Hepatocyte (in vitro differentiated cells): Measurements from ENCODE around the gene ARPC1B. TPM values are rescaled to one million over a fixed set of nuclear protein-coding genes. Genes with fewer than 3 reads are reported as not detected.
A peak's percentile ranks its signal among the peaks of the same experiment; 100 is the strongest.

Experiments
- DNase-seq: peaks from one replicate; pipeline ENCODE4 v3.0.0-alpha.2; 2016; ENCODE audit warnings: low spot score
- H2AFZ ChIP-seq: fragments of 200-600 bp; sonication (generic); 2 replicates; pipeline ENCODE4 v1.6.0; 2016; ENCODE audit warnings: antibody characterized with exemption, mild to moderate bottlenecking
- H3K27ac ChIP-seq: fragments of 200-600 bp; sonication (generic); 2 replicates; pipeline ENCODE4 v1.5.1; 2016; ENCODE audit warnings: mild to moderate bottlenecking
- H3K27me3 ChIP-seq: fragments of 200-600 bp; sonication (generic); 2 replicates; pipeline ENCODE4 v1.6.1; 2016
- H3K36me3 ChIP-seq: fragments of 200-600 bp; sonication (generic); replicated peaks from 2 replicates; pipeline ENCODE4 v1.5.1; 2016; ENCODE audit warnings: low read depth; ENCODE audit not compliant: insufficient read depth
- H3K4me1 ChIP-seq: fragments of 200-600 bp; sonication (generic); 2 replicates; pipeline ENCODE4 v1.5.1; 2016; ENCODE audit warnings: mild to moderate bottlenecking, moderate library complexity; ENCODE audit not compliant: insufficient read depth
- H3K4me2 ChIP-seq: fragments of 200-600 bp; sonication (generic); 2 replicates; pipeline ENCODE4 v1.6.0; 2016
- H3K4me3 ChIP-seq: fragments of 200-600 bp; sonication (generic); 2 replicates; pipeline ENCODE4 v1.5.1; 2016; ENCODE audit warnings: mild to moderate bottlenecking
- H3K79me2 ChIP-seq: fragments of 200-600 bp; sonication (generic); 2 replicates; pipeline ENCODE4 v1.6.0; 2017; ENCODE audit warnings: mild to moderate bottlenecking
- H3K9me2 ChIP-seq: fragments of 200-600 bp; sonication (generic); replicated peaks from 2 replicates; pipeline ENCODE4 v1.6.0; 2017; ENCODE audit warnings: mild to moderate bottlenecking; ENCODE audit not compliant: insufficient read depth
- H3K9me3 ChIP-seq: fragments of 200-600 bp; sonication (generic); 2 replicates; pipeline ENCODE4 v1.5.1; 2016; ENCODE audit warnings: low read depth, mild to moderate bottlenecking
- H4K20me1 ChIP-seq: fragments of 200-600 bp; sonication (generic); 2 replicates; pipeline ENCODE4 v1.6.0; 2016; ENCODE audit warnings: mild to moderate bottlenecking; ENCODE audit not compliant: insufficient read depth, poor library complexity, severe bottlenecking
- EZH2 ChIP-seq: fragments of 200-600 bp; sonication (generic); IDR thresholded peaks from 2 replicates; pipeline ENCODE4 v1.6.1; 2016; ENCODE audit warnings: antibody characterized with exemption, mild to moderate bottlenecking, borderline replicate concordance
- EZH2phosphoT487 ChIP-seq: fragments of 200-600 bp; sonication (generic); IDR thresholded peaks from one replicate; pipeline ENCODE4 v1.6.1; 2018; ENCODE audit warnings: antibody characterized with exemption, mild to moderate bottlenecking, low read depth, moderate library complexity; ENCODE audit not compliant: unreplicated experiment, severe bottlenecking
- WGBS: methylation state at CpG from one replicate; pipeline ENCODE4 v1.1.6; 2016; ENCODE audit warnings: low lambda C conversion rate; ENCODE audit errors: missing lambda C conversion rate; 5-methylcytosine and 5-hydroxymethylcytosine counted together
- polyA plus RNA-seq: library from polyadenylated mRNA; unstranded; fragments of >200 nt; fragmentation: Nextera tagmentation; extraction: Ambion mirVana; gene quantifications from 2 replicates; pipeline ENCODE4 v1.2.1, GENCODE V29; 2016
- total RNA-seq: library from RNA; depleted of rRNA; stranded (reverse); fragments of >200 nt; gene quantifications from 2 replicates; pipeline ENCODE4 v1.2.3, GENCODE V29; 2014
- TF ChIP-seq, protein P1 (sequence below): fragments of 200-600 bp; sonication (generic); IDR thresholded peaks from 2 replicates; pipeline ENCODE4 v1.5.1; 2016; ENCODE audit warnings: antibody characterized with exemption, mild to moderate bottlenecking; ENCODE audit not compliant: poor library complexity

ARPC1B gene
- total and polyA plus RNA-seq, 2 experiments from 2014 or later, result 153 to 205 TPM

DNA sequence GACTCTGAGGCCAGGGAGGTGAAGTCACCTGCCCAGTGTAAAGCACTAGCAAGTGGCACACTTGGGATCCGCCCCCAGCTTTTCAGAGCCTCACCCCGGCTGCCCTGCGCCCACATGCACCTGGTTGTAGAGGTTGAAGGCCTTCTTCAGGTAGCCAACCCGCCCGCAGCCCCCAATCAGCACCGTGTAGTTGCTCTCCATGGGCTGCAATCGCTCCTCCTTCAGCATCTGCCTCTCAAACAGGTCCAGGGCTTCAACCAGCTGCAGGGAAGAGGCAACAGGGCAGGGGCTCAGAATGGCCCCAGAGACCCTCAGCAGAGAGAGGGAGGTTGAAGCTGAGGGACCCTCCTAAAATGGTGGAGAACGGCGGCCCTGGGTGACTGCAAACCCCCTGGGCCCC lies 58.6 kb downstream of the ARPC1B start:
- peaks cover 23% of the 10 kb centered on the region for H3K4me1 ChIP-seq
- no peaks in the 10 kb centered on the region for H3K27me3 ChIP-seq
- H3K4me2 ChIP-seq, result no peak overlapping the region
- peak overlapping the region; percentile 92 for H3K27ac ChIP-seq
- H3K9me2 ChIP-seq, result no peaks in the 10 kb centered on the region
- H4K20me1 ChIP-seq, result no peaks in the 10 kb centered on the region
- no peaks in the 10 kb centered on the region for H3K9me3 ChIP-seq
- H3K4me3 ChIP-seq, result no peak overlapping the region
- H2AFZ ChIP-seq, result no peak overlapping the region
- peaks cover 45% of the 10 kb centered on the region for H3K79me2 ChIP-seq
- 96% methylated on average over 9 of the region's 9 CpGs for whole genome bisulfite sequencing
- no peak for DNase-seq
- TF ChIP-seq, protein P1, sequence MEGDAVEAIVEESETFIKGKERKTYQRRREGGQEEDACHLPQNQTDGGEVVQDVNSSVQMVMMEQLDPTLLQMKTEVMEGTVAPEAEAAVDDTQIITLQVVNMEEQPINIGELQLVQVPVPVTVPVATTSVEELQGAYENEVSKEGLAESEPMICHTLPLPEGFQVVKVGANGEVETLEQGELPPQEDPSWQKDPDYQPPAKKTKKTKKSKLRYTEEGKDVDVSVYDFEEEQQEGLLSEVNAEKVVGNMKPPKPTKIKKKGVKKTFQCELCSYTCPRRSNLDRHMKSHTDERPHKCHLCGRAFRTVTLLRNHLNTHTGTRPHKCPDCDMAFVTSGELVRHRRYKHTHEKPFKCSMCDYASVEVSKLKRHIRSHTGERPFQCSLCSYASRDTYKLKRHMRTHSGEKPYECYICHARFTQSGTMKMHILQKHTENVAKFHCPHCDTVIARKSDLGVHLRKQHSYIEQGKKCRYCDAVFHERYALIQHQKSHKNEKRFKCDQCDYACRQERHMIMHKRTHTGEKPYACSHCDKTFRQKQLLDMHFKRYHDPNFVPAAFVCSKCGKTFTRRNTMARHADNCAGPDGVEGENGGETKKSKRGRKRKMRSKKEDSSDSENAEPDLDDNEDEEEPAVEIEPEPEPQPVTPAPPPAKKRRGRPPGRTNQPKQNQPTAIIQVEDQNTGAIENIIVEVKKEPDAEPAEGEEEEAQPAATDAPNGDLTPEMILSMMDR, result no peak
- TF ChIP-seq EZH2, result no peak
- no peak for TF ChIP-seq EZH2phosphoT487
- no peaks in the 10 kb centered on the region for H3K36me3 ChIP-seq

GRCh38 chr7:99437946-99438572 lies 63.5 kb downstream of the ARPC1B start:
- peak; percentile 15 for DNase-seq
- WGBS, result 40% methylated on average over 11 of the region's 20 CpGs
- H2AFZ ChIP-seq, result peak overlapping the region; percentile 86
- no peaks in the 10 kb centered on the region for H3K36me3 ChIP-seq
- H3K27me3 ChIP-seq, result no peaks in the 10 kb centered on the region
- H3K9me3 ChIP-seq, result no peaks in the 10 kb centered on the region
- no peaks in the 10 kb centered on the region for H3K9me2 ChIP-seq
- peak overlapping the region; percentile 73 for H3K27ac ChIP-seq
- H3K4me1 ChIP-seq, result peaks cover 15% of the 10 kb centered on the region
- peaks cover 6% of the 10 kb centered on the region for H4K20me1 ChIP-seq
- H3K79me2 ChIP-seq, result peaks cover 72% of the 10 kb centered on the region
- H3K4me3 ChIP-seq, result peak overlapping the region; percentile 93
- TF ChIP-seq EZH2, result no peak
- TF ChIP-seq EZH2phosphoT487, result no peak
- TF ChIP-seq, protein P1, result no peak
- H3K4me2 ChIP-seq, result peak overlapping the region; percentile 75

DNA sequence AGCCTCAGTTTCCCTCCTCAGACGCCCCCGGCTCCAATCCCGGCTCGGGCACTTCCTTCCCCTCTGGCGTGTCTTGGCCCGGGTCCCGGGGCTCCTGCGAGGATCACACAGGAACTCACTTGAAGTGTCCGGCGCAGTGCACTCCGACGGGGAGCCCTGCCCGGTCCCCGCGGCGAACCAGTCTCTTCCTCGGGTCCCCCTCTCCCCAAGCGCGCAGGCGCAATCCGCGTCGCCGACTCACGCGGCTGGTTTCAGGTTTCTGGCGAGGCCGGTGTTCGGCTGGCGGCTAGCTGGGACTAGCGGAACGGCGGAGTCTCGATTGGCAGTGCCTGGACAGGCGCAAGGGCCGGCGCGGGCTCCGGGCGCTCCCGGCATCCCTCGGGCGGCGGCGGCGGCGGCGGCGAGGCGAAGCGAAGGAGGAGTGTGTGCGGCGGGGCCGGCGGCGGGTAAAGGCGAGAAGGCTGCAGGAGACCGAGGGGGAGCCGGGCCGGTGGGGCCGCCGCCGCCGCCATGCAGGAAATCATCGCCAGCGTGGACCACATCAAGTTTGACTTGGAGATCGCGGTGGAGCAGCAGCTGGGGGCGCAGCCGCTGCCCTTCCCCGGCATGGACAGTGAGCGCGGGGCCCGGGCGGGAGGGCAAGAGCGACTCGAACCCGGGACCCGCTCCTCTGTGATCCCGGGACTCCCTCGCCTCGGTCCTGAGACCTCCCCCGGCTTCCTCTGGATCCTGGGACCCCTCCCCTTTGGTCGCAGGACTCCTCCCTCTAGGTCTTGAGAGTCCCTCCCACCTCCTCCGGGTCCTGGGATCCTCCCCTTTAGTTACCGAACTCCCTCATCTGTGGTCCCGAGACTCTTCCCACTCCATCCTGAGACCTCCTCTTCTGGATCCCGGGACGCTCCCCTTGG lies 64.3 kb downstream of the ARPC1B start, which contains the start of the genes CPSF4 and PTCD1:
Gene CPSF4 (plus strand): TSS at position 371 of the 908 bp plus-strand sequence. CDS start 140 bp downstream, at position 511.
Gene PTCD1 (minus strand): TSS at position 226 of the 908 bp plus-strand sequence. CDS start 3,556 bp downstream, outside the sequence.
- 1% methylated on average over 61 of the region's 89 CpGs for WGBS
- H3K9me3 ChIP-seq, result no peaks in the 10 kb centered on the region
- no peaks in the 10 kb centered on the region for H3K27me3 ChIP-seq
- H4K20me1 ChIP-seq, result peaks cover 6% of the 10 kb centered on the region
- peak within 1 kb of the TSS; percentile 90 for H3K4me2 ChIP-seq
- peak within 1 kb of the TSS; percentile 93 for H3K4me3 ChIP-seq
- H3K36me3 ChIP-seq, result no peaks in the 10 kb centered on the region
- H2AFZ ChIP-seq, result peak within 1 kb of the TSS; percentile 86
- TF ChIP-seq, protein P1, result no peak
- TF ChIP-seq EZH2phosphoT487 (no peak), EZH2 (no peak)
- DNase-seq, result peak; percentile 99
- H3K9me2 ChIP-seq, result no peaks in the 10 kb centered on the region
- H3K27ac ChIP-seq, result peak within 1 kb of the TSS; percentile 91
- H3K4me1 ChIP-seq, result peaks cover 10% of the 10 kb centered on the region
- H3K79me2 ChIP-seq, result peaks cover 73% of the 10 kb centered on the region
